HUES64 (cell line): Measurements from ENCODE around the gene KCNA2.

Experiments
- H3K27ac ChIP-seq: 2 replicates; pipeline ENCODE4 v1.7.0; 2013; ENCODE audit warnings: low read depth, low read length, inconsistent platforms
- H3K27me3 ChIP-seq: 2 replicates; pipeline ENCODE4 v1.6.1; 2013; ENCODE audit warnings: mild to moderate bottlenecking, low read length; ENCODE audit not compliant: insufficient read depth
- H3K36me3 ChIP-seq: 2 replicates; pipeline ENCODE4 v1.6.1; 2013; ENCODE audit warnings: mild to moderate bottlenecking, low read length; ENCODE audit not compliant: insufficient read depth
- H3K4me1 ChIP-seq: 2 replicates; pipeline ENCODE4 v1.6.1; 2013; ENCODE audit warnings: mild to moderate bottlenecking, low read length, moderate library complexity; ENCODE audit not compliant: insufficient read depth
- H3K4me3 ChIP-seq: 2 replicates; pipeline ENCODE4 v1.5.1; 2013; ENCODE audit warnings: mild to moderate bottlenecking, low read length, moderate library complexity
- H3K9ac ChIP-seq: 2 replicates; pipeline ENCODE4 v1.6.1; 2013; ENCODE audit warnings: mild to moderate bottlenecking, low read depth, low read length
- H3K9me3 ChIP-seq: 2 replicates; pipeline ENCODE4 v1.6.1; 2013; ENCODE audit warnings: low read depth, low read length; ENCODE audit not compliant: insufficient read depth
- WGBS: fragments of 150-250, 120-280 bp; methylation state at CpG from one replicate; pipeline ENCODE4 v1.1.7; 2013; ENCODE audit warnings: missing lambda C conversion rate; 5-methylcytosine and 5-hydroxymethylcytosine counted together

The KCNA2 gene

GRCh38 chr1:110581682-110582145 is 24.4 kb downstream of the KCNA2 start:
- H3K4me1 ChIP-seq = no peaks in the 10 kb centered on the region
- no peak overlapping the region for H3K9ac ChIP-seq
- no peaks in the 10 kb centered on the region for H3K36me3 ChIP-seq
- no peak overlapping the region for H3K4me3 ChIP-seq
- H3K27me3 ChIP-seq = peaks cover 40% of the 10 kb centered on the region
- WGBS = 71% methylated on average over 5 of the region's 5 CpGs
- no peak overlapping the region for H3K27ac ChIP-seq
- H3K9me3 ChIP-seq = peaks cover 5% of the 10 kb centered on the region; the same call in 1 of the 2 replicates

- H3K27ac ChIP-seq = no peak overlapping the region
- H3K27me3 ChIP-seq = peaks cover 51% of the 10 kb centered on the region
- no peaks in the 10 kb centered on the region for H3K4me1 ChIP-seq
- H3K36me3 ChIP-seq = no peaks in the 10 kb centered on the region
- no peak overlapping the region for H3K9ac ChIP-seq
- H3K9me3 ChIP-seq = peaks cover 5% of the 10 kb centered on the region; the same call in 1 of the 2 replicates
- 95% methylated on average over 1 of the region's 1 CpG for WGBS
- H3K4me3 ChIP-seq = no peak overlapping the region
Observed at GRCh38 chr1:110580244-110580643, 25.9 kb downstream of the KCNA2 start.

GRCh38 chr1:110579460-110579859 is 26.7 kb downstream of the KCNA2 start:
- H3K4me1 ChIP-seq = no peaks in the 10 kb centered on the region
- no peaks in the 10 kb centered on the region for H3K36me3 ChIP-seq
- peaks cover 59% of the 10 kb centered on the region for H3K27me3 ChIP-seq
- H3K27ac ChIP-seq = no peak overlapping the region
- H3K9ac ChIP-seq = no peak overlapping the region
- H3K9me3 ChIP-seq = peaks cover 5% of the 10 kb centered on the region; the same call in 1 of the 2 replicates
- H3K4me3 ChIP-seq = no peak overlapping the region
- 90% methylated on average over 3 of the region's 3 CpGs for WGBS

- Histone ChIP-seq H3K4me3 (no peak overlapping the region), H3K27me3 (peaks cover 86% of the 10 kb centered on the region), H3K36me3 (no peaks in the 10 kb centered on the region), H3K9me3 (peaks cover 5% of the 10 kb centered on the region; the same call in 1 of the 2 replicates), H3K27ac (no peak overlapping the region), H3K4me1 (no peaks in the 10 kb centered on the region), H3K9ac (no peak overlapping the region)
Observed at GRCh38 chr1:110576441-110576840, 29.7 kb downstream of the KCNA2 start.

GRCh38 chr1:110573314-110573713 is 32.8 kb downstream of the KCNA2 start:
- H3K27ac ChIP-seq = no peak overlapping the region
- H3K9me3 ChIP-seq = no peaks in the 10 kb centered on the region
- H3K27me3 ChIP-seq = peaks cover 78% of the 10 kb centered on the region
- no peak overlapping the region for H3K4me3 ChIP-seq
- no peaks in the 10 kb centered on the region for H3K36me3 ChIP-seq
- no peaks in the 10 kb centered on the region for H3K4me1 ChIP-seq
- 100% methylated on average over 1 of the region's 1 CpG for WGBS
- no peak overlapping the region for H3K9ac ChIP-seq

GRCh38 chr1:110572751-110573150 is 33.4 kb downstream of the KCNA2 start:
- no peaks in the 10 kb centered on the region for H3K4me1 ChIP-seq
- H3K4me3 ChIP-seq = no peak overlapping the region
- H3K27ac ChIP-seq = no peak overlapping the region
- peaks cover 73% of the 10 kb centered on the region for H3K27me3 ChIP-seq
- WGBS = 97% methylated on average over 2 of the region's 3 CpGs
- H3K36me3 ChIP-seq = no peaks in the 10 kb centered on the region
- no peak overlapping the region for H3K9ac ChIP-seq
- H3K9me3 ChIP-seq = no peaks in the 10 kb centered on the region

GRCh38 chr1:110570901-110571300 is 35.3 kb downstream of the KCNA2 start:
- H3K4me1 ChIP-seq = no peaks in the 10 kb centered on the region
- H3K4me3 ChIP-seq = no peak overlapping the region
- H3K27ac ChIP-seq = no peak overlapping the region
- WGBS = 84% methylated on average over 4 of the region's 4 CpGs
- no peaks in the 10 kb centered on the region for H3K9me3 ChIP-seq
- H3K36me3 ChIP-seq = no peaks in the 10 kb centered on the region
- no peak overlapping the region for H3K9ac ChIP-seq
- peaks cover 56% of the 10 kb centered on the region for H3K27me3 ChIP-seq

- no peaks in the 10 kb centered on the region for H3K9me3 ChIP-seq
- H3K4me1 ChIP-seq = no peaks in the 10 kb centered on the region
- WGBS = 41% methylated on average over 3 of the region's 3 CpGs
- no peak overlapping the region for H3K9ac ChIP-seq
- no peaks in the 10 kb centered on the region for H3K36me3 ChIP-seq
- H3K4me3 ChIP-seq = no peak overlapping the region
- no peak overlapping the region for H3K27ac ChIP-seq
- H3K27me3 ChIP-seq = peaks cover 53% of the 10 kb centered on the region
Observed at GRCh38 chr1:110570307-110570706, 35.9 kb downstream of the KCNA2 start.

- H3K9me3 ChIP-seq = no peaks in the 10 kb centered on the region
- 94% methylated on average over 3 of the region's 3 CpGs for WGBS
- peaks cover 18% of the 10 kb centered on the region; the same call in 1 of the 2 replicates for H3K27me3 ChIP-seq
Observed at GRCh38 chr1:110566836-110567235, 39.3 kb downstream of the KCNA2 start.

GRCh38 chr1:110565565-110565964 is 40.6 kb downstream of the KCNA2 start:
- no peaks in the 10 kb centered on the region for H3K36me3 ChIP-seq
- no peaks in the 10 kb centered on the region for H3K9me3 ChIP-seq
- H3K9ac ChIP-seq = no peak overlapping the region
- peaks cover 9% of the 10 kb centered on the region; the same call in 1 of the 2 replicates for H3K27me3 ChIP-seq
- H3K4me1 ChIP-seq = no peaks in the 10 kb centered on the region
- H3K27ac ChIP-seq = no peak overlapping the region
- H3K4me3 ChIP-seq = no peak overlapping the region
- 67% methylated on average over 1 of the region's 1 CpG for WGBS

More at GRCh38 chr1:110566836-110567235, 39.3 kb downstream of the KCNA2 start:
- no peak overlapping the region for H3K4me3 ChIP-seq
- no peak overlapping the region for H3K27ac ChIP-seq
- no peaks in the 10 kb centered on the region for H3K4me1 ChIP-seq
- H3K36me3 ChIP-seq = no peaks in the 10 kb centered on the region
- no peak overlapping the region for H3K9ac ChIP-seq

- H3K9me3 ChIP-seq = no peaks in the 10 kb centered on the region
- no peak overlapping the region for H3K4me3 ChIP-seq
- H3K36me3 ChIP-seq = no peaks in the 10 kb centered on the region
- no peaks in the 10 kb centered on the region for H3K4me1 ChIP-seq
- no peak overlapping the region for H3K27ac ChIP-seq
- WGBS = 91% methylated on average over 4 of the region's 4 CpGs
- H3K27me3 ChIP-seq = peaks cover 7% of the 10 kb centered on the region; the same call in 1 of the 2 replicates
- H3K9ac ChIP-seq = no peak overlapping the region
Observed at GRCh38 chr1:110563089-110563488, 43.1 kb downstream of the KCNA2 start.

- H3K4me3 ChIP-seq = no peak overlapping the region
- no peaks in the 10 kb centered on the region for H3K36me3 ChIP-seq
- H3K9me3 ChIP-seq = no peaks in the 10 kb centered on the region
- H3K27me3 ChIP-seq = peaks cover 22% of the 10 kb centered on the region
- WGBS = 92% methylated on average over 7 of the region's 7 CpGs
- H3K9ac ChIP-seq = no peak overlapping the region
- H3K27ac ChIP-seq = no peak overlapping the region
- no peaks in the 10 kb centered on the region for H3K4me1 ChIP-seq
Observed at GRCh38 chr1:110561596-110561995, 44.6 kb downstream of the KCNA2 start.
